Liver (tissue), 9 donors: ENCODE measurements around the gene COL6A3. TPM values are rescaled to one million over a fixed set of nuclear protein-coding genes. Genes with fewer than 3 reads are reported as not detected.

Experiments used
- DNase-seq: peaks from one replicate; pipeline ENCODE4 v3.0.0-alpha.2; 2017; ENCODE audit warnings: low spot score
- H3K27ac ChIP-seq, 2 donors: one replicate each; pipeline ENCODE4 v1.7.0; 2013; ENCODE audit warnings: inconsistent platforms in 2 of 2, low read length in 2 of 2, control low read depth in 1 of 2, low read depth in 1 of 2, mild to moderate bottlenecking in 1 of 2
- H3K27me3 ChIP-seq, 4 donors: one replicate each; pipeline versions ENCODE4 v1.6.1 to v1.7.0; 2013; ENCODE audit warnings: low read length in 3 of 4, inconsistent platforms in 1 of 4, mild to moderate bottlenecking in 1 of 4, moderate library complexity in 1 of 4; ENCODE audit not compliant: control insufficient read depth in 4 of 4, insufficient read depth in 4 of 4
- H3K36me3 ChIP-seq, 4 donors: one replicate each; pipeline versions ENCODE4 v1.6.1 to v1.7.0; 2013; ENCODE audit warnings: low read length in 3 of 4, mild to moderate bottlenecking in 3 of 4, low read depth in 1 of 4, moderate library complexity in 1 of 4; ENCODE audit not compliant: control insufficient read depth in 4 of 4, insufficient read depth in 3 of 4
- H3K4me1 ChIP-seq, 4 donors: one replicate each; pipeline versions ENCODE4 v1.6.1 to v1.7.0; 2013; ENCODE audit warnings: low read length in 3 of 4, mild to moderate bottlenecking in 3 of 4, moderate library complexity in 1 of 4; ENCODE audit not compliant: control insufficient read depth in 4 of 4, insufficient read depth in 4 of 4
- H3K4me3 ChIP-seq, 3 donors: one replicate each; pipeline versions ENCODE4 v1.6.1 to v1.7.0; 2013; ENCODE audit warnings: low read length in 3 of 3, control low read depth in 1 of 3, low read depth in 1 of 3, mild to moderate bottlenecking in 1 of 3
- H3K9ac ChIP-seq, 2 donors: one replicate each; pipeline ENCODE4 v1.7.0; 2013; ENCODE audit warnings: low read length in 2 of 2, mild to moderate bottlenecking in 2 of 2, moderate library complexity in 2 of 2, control low read depth in 1 of 2, low read depth in 1 of 2
- H3K9me3 ChIP-seq, 4 donors: one replicate each; pipeline versions ENCODE4 v1.6.1 to v1.7.0; 2013; ENCODE audit warnings: low read length in 3 of 4; ENCODE audit not compliant: control insufficient read depth in 4 of 4
- CTCF ChIP-seq: fragments of 150-350 bp; IDR thresholded peaks from 2 replicates; pipeline ENCODE4 v1.5.1; 2017; ENCODE audit warnings: improper control_type of control experiment, low read depth, low read length; ENCODE audit not compliant: missing input control
- EGR1 ChIP-seq, 2 donors: IDR thresholded peaks; 2 replicates each; pipeline ENCODE4 v1.6.1; 2016 to 2018; ENCODE audit warnings: antibody characterized with exemption in 2 of 2, low read depth in 2 of 2
- FOXA1 ChIP-seq: IDR thresholded peaks from 2 replicates; pipeline ENCODE4 v1.6.1; 2016; ENCODE audit warnings: antibody characterized with exemption
- FOXA2 ChIP-seq: IDR thresholded peaks from 2 replicates; pipeline ENCODE4 v1.6.1; 2016; ENCODE audit warnings: antibody characterized with exemption
- GABPA ChIP-seq, 2 donors: IDR thresholded peaks in 1 of 2; conservative IDR thresholded peaks in 1 of 2; 2 replicates each; pipeline ENCODE4 v1.6.1; 2016; ENCODE audit warnings: antibody characterized with exemption in 2 of 2, mild to moderate bottlenecking in 1 of 2, moderate library complexity in 1 of 2
- HNF4A ChIP-seq, 2 donors: conservative IDR thresholded peaks; 2 replicates each; pipeline ENCODE4 v1.6.1; 2016; ENCODE audit warnings: antibody characterized with exemption in 2 of 2, mild to moderate bottlenecking in 2 of 2
- HNF4G ChIP-seq: IDR thresholded peaks from 2 replicates; pipeline ENCODE4 v1.6.1; 2016; ENCODE audit warnings: antibody characterized with exemption
- JUND ChIP-seq, 2 donors: IDR thresholded peaks; 2 replicates each; pipeline ENCODE4 v1.6.1; 2016; ENCODE audit warnings: antibody characterized with exemption in 2 of 2
- MAX ChIP-seq: IDR thresholded peaks from 2 replicates; pipeline ENCODE4 v1.6.1; 2016; ENCODE audit warnings: antibody characterized with exemption
- NR2F2 ChIP-seq: IDR thresholded peaks from 2 replicates; pipeline ENCODE4 v1.6.1; 2016; ENCODE audit warnings: antibody characterized with exemption
- RAD21 ChIP-seq, 2 donors: IDR thresholded peaks; 2 replicates each; pipeline ENCODE4 v1.6.1; 2016; ENCODE audit warnings: antibody characterized with exemption in 2 of 2, mild to moderate bottlenecking in 2 of 2
- RXRA ChIP-seq, 2 donors: IDR thresholded peaks; 2 replicates each; pipeline ENCODE4 v1.6.1; 2017 to 2018; ENCODE audit warnings: antibody characterized with exemption in 2 of 2, mild to moderate bottlenecking in 1 of 2
- SP1 ChIP-seq: IDR thresholded peaks from 2 replicates; pipeline ENCODE4 v1.6.1; 2018; ENCODE audit warnings: antibody characterized with exemption, mild to moderate bottlenecking
- TAF1 ChIP-seq: conservative IDR thresholded peaks from 2 replicates; pipeline ENCODE4 v1.6.1; 2016; ENCODE audit warnings: antibody characterized with exemption, mild to moderate bottlenecking
- YY1 ChIP-seq: IDR thresholded peaks from 2 replicates; pipeline ENCODE4 v1.6.1; 2016; ENCODE audit warnings: antibody characterized with exemption, mild to moderate bottlenecking
- ZBTB33 ChIP-seq: IDR thresholded peaks from 2 replicates; pipeline ENCODE4 v1.6.1; 2016; ENCODE audit warnings: antibody characterized with exemption
- WGBS: extraction: QIAGEN DNeasy Blood & Tissue Kit; methylation state at CpG from one replicate; pipeline ENCODE4 v1.1.7; 2013; 5-methylcytosine and 5-hydroxymethylcytosine counted together
- polyA plus RNA-seq, 2 donors: library from polyadenylated mRNA; stranded (reverse) in 1 of 2; unstranded in 1 of 2; fragments of 200-250 nt in 1 of 2; fragments of >200 nt in 1 of 2; fragmentation: Nextera tagmentation in 1 of 2; extraction: Ambion mirVana in 1 of 2; gene quantifications; one replicate each; pipeline versions ENCODE4 v1.2.1 to v1.2.3, GENCODE V29; 2013 to 2015
- total RNA-seq, 2 donors: library from RNA; depleted of rRNA; stranded (reverse); fragments of >200 nt; gene quantifications; one replicate each; pipeline ENCODE4 v1.2.3, GENCODE V29; 2014
- TF ChIP-seq, protein P1 (sequence below): IDR thresholded peaks from 2 replicates; pipeline ENCODE4 v1.6.1; 2016; ENCODE audit warnings: antibody characterized with exemption
- TF ChIP-seq, protein P2 (sequence below): IDR thresholded peaks from 2 replicates; pipeline ENCODE4 v1.6.1; 2016; ENCODE audit warnings: antibody characterized with exemption, mild to moderate bottlenecking
- donor health status: healthy.
- donor health status: healthy.
- donor health status: healthy.
- donor health status: healthy.
- donor health status: healthy.

Gene COL6A3
- total and polyA plus RNA-seq, 4 donors: 1.7 to 28.7 (median 17.5) TPM

DNA sequence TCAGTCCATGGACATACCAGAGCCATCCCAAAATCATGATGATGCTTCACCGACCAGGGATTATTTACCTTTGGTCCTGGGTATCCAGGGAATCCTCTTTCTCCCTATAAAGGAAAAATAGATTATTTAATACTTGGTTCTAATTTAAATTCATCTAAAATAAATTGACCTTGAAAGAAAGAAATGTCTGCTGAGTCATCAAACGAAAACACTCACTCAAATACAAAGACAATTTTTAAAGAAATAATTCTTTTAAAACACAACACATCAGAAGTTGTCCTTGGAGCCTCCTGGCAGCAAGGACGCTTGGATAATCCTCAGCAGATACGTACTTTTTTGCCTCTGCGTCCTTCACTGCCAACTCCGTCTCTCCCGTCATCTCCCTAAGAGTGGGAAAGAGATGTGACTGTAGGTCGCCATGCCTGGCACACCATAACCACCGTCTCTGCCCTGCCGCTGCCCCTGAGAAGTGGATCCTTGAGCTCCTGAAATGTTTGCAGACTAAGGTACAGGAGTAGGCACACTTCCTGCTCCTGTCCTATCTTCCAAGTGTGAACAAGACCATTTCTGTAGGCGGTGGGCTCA, 65.6 kb downstream of the COL6A3 start:
- Histone ChIP-seq H3K36me3 (no peaks in the 10 kb centered on the region), H3K9ac (no peak overlapping the region), H3K4me1 (peaks cover 0 to 11% (median 1%) of the 10 kb centered on the region in 4 donors), H3K4me3 (no peak overlapping the region), H3K9me3 (no peaks in the 10 kb centered on the region), H3K27me3 (no peaks in the 10 kb centered on the region), H3K27ac (no peak overlapping the region)
- DNase-seq: no peak
- TF ChIP-seq CTCF (no peak), JUND (IDR thresholded peaks at IDR 0.05) (no peak), FOXA2 (no peak), TAF1 (no peak), NR2F2 (no peak), EGR1 (IDR thresholded peaks at IDR 0.05; ENCODE audit: low read depth in 2 of 2) (no peak), YY1 (no peak), SP1 (no peak), RAD21 (IDR thresholded peaks at IDR 0.05) (no peak), HNF4A (conservative IDR thresholded peaks at IDR 0.05) (no peak), RXRA (IDR thresholded peaks at IDR 0.05) (no peak), FOXA1 (no peak), MAX (no peak), GABPA (IDR thresholded peaks at IDR 0.05 in 1 of 2, conservative IDR thresholded peaks at IDR 0.05 in 1 of 2) (no peak), ZBTB33 (no peak), HNF4G (no peak)
- TF ChIP-seq, protein P1, sequence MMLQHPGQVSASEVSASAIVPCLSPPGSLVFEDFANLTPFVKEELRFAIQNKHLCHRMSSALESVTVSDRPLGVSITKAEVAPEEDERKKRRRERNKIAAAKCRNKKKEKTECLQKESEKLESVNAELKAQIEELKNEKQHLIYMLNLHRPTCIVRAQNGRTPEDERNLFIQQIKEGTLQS: no peak
- TF ChIP-seq, protein P2, sequence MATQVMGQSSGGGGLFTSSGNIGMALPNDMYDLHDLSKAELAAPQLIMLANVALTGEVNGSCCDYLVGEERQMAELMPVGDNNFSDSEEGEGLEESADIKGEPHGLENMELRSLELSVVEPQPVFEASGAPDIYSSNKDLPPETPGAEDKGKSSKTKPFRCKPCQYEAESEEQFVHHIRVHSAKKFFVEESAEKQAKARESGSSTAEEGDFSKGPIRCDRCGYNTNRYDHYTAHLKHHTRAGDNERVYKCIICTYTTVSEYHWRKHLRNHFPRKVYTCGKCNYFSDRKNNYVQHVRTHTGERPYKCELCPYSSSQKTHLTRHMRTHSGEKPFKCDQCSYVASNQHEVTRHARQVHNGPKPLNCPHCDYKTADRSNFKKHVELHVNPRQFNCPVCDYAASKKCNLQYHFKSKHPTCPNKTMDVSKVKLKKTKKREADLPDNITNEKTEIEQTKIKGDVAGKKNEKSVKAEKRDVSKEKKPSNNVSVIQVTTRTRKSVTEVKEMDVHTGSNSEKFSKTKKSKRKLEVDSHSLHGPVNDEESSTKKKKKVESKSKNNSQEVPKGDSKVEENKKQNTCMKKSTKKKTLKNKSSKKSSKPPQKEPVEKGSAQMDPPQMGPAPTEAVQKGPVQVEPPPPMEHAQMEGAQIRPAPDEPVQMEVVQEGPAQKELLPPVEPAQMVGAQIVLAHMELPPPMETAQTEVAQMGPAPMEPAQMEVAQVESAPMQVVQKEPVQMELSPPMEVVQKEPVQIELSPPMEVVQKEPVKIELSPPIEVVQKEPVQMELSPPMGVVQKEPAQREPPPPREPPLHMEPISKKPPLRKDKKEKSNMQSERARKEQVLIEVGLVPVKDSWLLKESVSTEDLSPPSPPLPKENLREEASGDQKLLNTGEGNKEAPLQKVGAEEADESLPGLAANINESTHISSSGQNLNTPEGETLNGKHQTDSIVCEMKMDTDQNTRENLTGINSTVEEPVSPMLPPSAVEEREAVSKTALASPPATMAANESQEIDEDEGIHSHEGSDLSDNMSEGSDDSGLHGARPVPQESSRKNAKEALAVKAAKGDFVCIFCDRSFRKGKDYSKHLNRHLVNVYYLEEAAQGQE: no peak
- 87% methylated on average over 11 of the region's 11 CpGs for WGBS
